GM12878 (cell line): ENCODE data around the gene KIFC3. TPM values are rescaled to one million over a fixed set of nuclear protein-coding genes. Genes with fewer than 3 reads are reported as not detected.

Experiments
- ATAC-seq: fragments of 200-7000 bp; cut with Tn5 transposase; 3 replicates; pipeline ENCODE4 v1.9.1; 2020; ENCODE audit warnings: mild to moderate bottlenecking, moderate library complexity
- BruUV-seq: library from RNA; stranded (reverse); fragments of 400-500 nt; replicated peaks from 2 replicates; lab custom pipeline; 2021; lab: Mats Ljungman, UMichigan
- CTCF ChIA-PET: fragments of 300-600 bp; sonication (Branson Sonifier 250); formaldehyde crosslinking; extraction: SDS; loops from one replicate; lab custom pipeline; 2021; ENCODE audit warnings: inconsistent platforms; lab: Yijun Ruan, JAX
- POLR2A ChIA-PET: fragments of 350-600 bp; formaldehyde crosslinking; extraction: SDS; loops from one replicate; lab custom pipeline; 2021; ENCODE audit warnings: inconsistent platforms; lab: Charles Lee
- RAD21 ChIA-PET: fragments of 300-600 bp; sonication (Branson Sonifier 250); formaldehyde crosslinking; loops from one replicate; lab custom pipeline; 2023; ENCODE audit warnings: antibody characterized with exemption; ENCODE audit not compliant: unreplicated experiment; lab: Charles Lee
- SMC1A ChIA-PET: fragments of 300-600 bp; sonication (Branson Sonifier 250); formaldehyde crosslinking; loops from one replicate; lab custom pipeline; 2023; ENCODE audit not compliant: unreplicated experiment, uncharacterized antibody; lab: Charles Lee
- DNase-seq: peaks from one replicate; pipeline ENCODE4 v3.0.0-alpha.2; 2011; ENCODE audit warnings: low read depth, low spot score
- FAIRE-seq: peaks from 3 replicates; lab custom pipeline; 2011; peaks lifted over from hg19 to GRCh38; lab: Jason Lieb, UNC
- H2AFZ ChIP-seq: 2 replicates; pipeline ENCODE4 v1.6.0; 2011; ENCODE audit warnings: low read depth, low read length, control low read depth; ENCODE audit not compliant: control insufficient read depth
- H3K27ac ChIP-seq: 2 replicates; pipeline ENCODE4 v1.5.1; 2011; ENCODE audit warnings: control low read depth; ENCODE audit not compliant: control insufficient read depth, insufficient read depth
- H3K27me3 ChIP-seq, 2 experiments: replicated peaks in 1 of 2; 2 replicates each; pipeline versions ENCODE4 v1.6.0 to v1.6.1; 2011; ENCODE audit warnings: low read length in 1 of 2; ENCODE audit not compliant: control insufficient read depth in 2 of 2, insufficient read depth in 2 of 2
- H3K36me3 ChIP-seq, 2 experiments: 2 replicates each; pipeline ENCODE4 v1.5.1; 2011; ENCODE audit warnings: low read length in 1 of 2; ENCODE audit not compliant: control insufficient read depth in 2 of 2, insufficient read depth in 2 of 2
- H3K4me1 ChIP-seq: 2 replicates; pipeline ENCODE4 v1.6.1; 2011; ENCODE audit warnings: mild to moderate bottlenecking, low read length, moderate library complexity, mixed read lengths; ENCODE audit not compliant: control insufficient read depth, insufficient read depth
- H3K4me2 ChIP-seq: 2 replicates; pipeline ENCODE4 v1.6.0; 2011; ENCODE audit warnings: control low read depth; ENCODE audit not compliant: control insufficient read depth, insufficient read depth
- H3K4me3 ChIP-seq: fragments of 200-600 bp; sonication (generic); 2 replicates; pipeline ENCODE4 v1.5.1; 2016
- H3K79me2 ChIP-seq: 2 replicates; pipeline ENCODE4 v1.6.0; 2011; ENCODE audit warnings: low read length; ENCODE audit not compliant: control insufficient read depth, insufficient read depth
- H3K9ac ChIP-seq: 2 replicates; pipeline ENCODE4 v1.8.0; 2011; ENCODE audit warnings: low read length, control low read depth, mixed read lengths; ENCODE audit not compliant: control insufficient read depth, insufficient read depth
- H3K9me3 ChIP-seq: replicated peaks from 3 replicates; pipeline ENCODE4 v1.5.1; 2011; ENCODE audit warnings: mild to moderate bottlenecking, low read length; ENCODE audit not compliant: control insufficient read depth, insufficient read depth
- H4K20me1 ChIP-seq: 2 replicates; pipeline ENCODE4 v1.6.0; 2011; ENCODE audit not compliant: control insufficient read depth, insufficient read depth
- ATF7 ChIP-seq: fragments of 450-650 bp; IDR thresholded peaks from 2 replicates; pipeline ENCODE4 v1.6.1; 2016; ENCODE audit warnings: low read depth, mild to moderate bottlenecking
- CTCF ChIP-seq, 3 experiments: IDR thresholded peaks in 2 of 3; conservative IDR thresholded peaks in 1 of 3; 2 replicates each; pipeline ENCODE4 v1.5.1; 2011; ENCODE audit warnings: low read depth in 3 of 3, low read length in 3 of 3, mild to moderate bottlenecking in 3 of 3, control low read depth in 2 of 3, moderate library complexity in 2 of 3, inconsistent platforms in 1 of 3, mixed read lengths in 1 of 3; ENCODE audit not compliant: control insufficient read depth in 2 of 3, insufficient read depth in 1 of 3; ENCODE audit errors: extremely low read depth in 1 of 3
- EED ChIP-seq: sonication (generic); IDR thresholded peaks from 2 replicates; pipeline ENCODE4 v1.6.1; 2016; ENCODE audit warnings: antibody characterized with exemption, low read depth
- FOS ChIP-seq: IDR thresholded peaks from 3 replicates; pipeline ENCODE4 v1.6.1; 2011; ENCODE audit warnings: borderline replicate concordance; ENCODE audit not compliant: insufficient read length; ENCODE audit errors: extremely low read depth
- FOXM1 ChIP-seq: IDR thresholded peaks from 2 replicates; pipeline ENCODE4 v1.6.1; 2012; ENCODE audit warnings: low read depth, mild to moderate bottlenecking, inconsistent platforms, low read length, moderate library complexity
- JUND ChIP-seq: IDR thresholded peaks from 2 replicates; pipeline ENCODE4 v1.6.1; 2012; ENCODE audit warnings: low read depth, mild to moderate bottlenecking, low read length, improper control_type of control experiment, moderate library complexity
- KAT2A ChIP-seq: conservative IDR thresholded peaks from 2 replicates; pipeline ENCODE4 v1.6.1; 2011; ENCODE audit warnings: low read depth, low read length; ENCODE audit not compliant: control insufficient read depth
- MTA2 ChIP-seq: fragments of 450-650 bp; IDR thresholded peaks from 2 replicates; pipeline ENCODE4 v1.6.1; 2016; ENCODE audit warnings: low read depth, mild to moderate bottlenecking, moderate library complexity
- NFYA ChIP-seq: IDR thresholded peaks from 2 replicates; pipeline ENCODE4 v1.6.1; 2011; ENCODE audit warnings: low read depth, mild to moderate bottlenecking, low read length, improper control_type of control experiment, borderline replicate concordance
- RAD21 ChIP-seq: IDR thresholded peaks from 2 replicates; pipeline ENCODE4 v1.6.1; 2011; ENCODE audit warnings: mild to moderate bottlenecking, low read depth, low read length, moderate library complexity; ENCODE audit not compliant: insufficient read depth
- RAD51 ChIP-seq: fragments of 450-650 bp; IDR thresholded peaks from 2 replicates; pipeline ENCODE4 v1.6.1; 2016; ENCODE audit warnings: moderate library complexity, mild to moderate bottlenecking, inconsistent platforms
- RELB ChIP-seq: fragments of 450-650 bp; IDR thresholded peaks from 2 replicates; pipeline ENCODE4 v1.6.1; 2017; ENCODE audit warnings: low read depth, mild to moderate bottlenecking, moderate library complexity
- ZNF217 ChIP-seq: fragments of 450-650 bp; IDR thresholded peaks from 2 replicates; pipeline ENCODE4 v1.6.1; 2017; ENCODE audit warnings: antibody characterized with exemption, mild to moderate bottlenecking
- ZNF622 ChIP-seq: fragments of 450-650 bp; IDR thresholded peaks from 2 replicates; pipeline ENCODE4 v1.6.1; 2017; ENCODE audit warnings: mild to moderate bottlenecking, inconsistent platforms
- ZZZ3 ChIP-seq: IDR thresholded peaks from 2 replicates; pipeline ENCODE4 v1.6.1; 2011; ENCODE audit warnings: low read depth; ENCODE audit not compliant: control insufficient read depth, insufficient read length
- WGBS: methylation state at CpG from one replicate; pipeline ENCODE4 v1.1.6; 2016; ENCODE audit warnings: low lambda C conversion rate; ENCODE audit not compliant: insufficient replicate concordance, insufficient coverage; ENCODE audit errors: missing lambda C conversion rate; 5-methylcytosine and 5-hydroxymethylcytosine counted together
- in situ Hi-C: fragments of 300-500 bp; cut with MboI; formaldehyde crosslinking; loops from 9 replicates; pipeline ENCODE4 v1.14.3; 2018; ENCODE audit warnings: mixed read lengths
- intact Hi-C: fragments of 100-400 bp; cut with micrococcal nuclease; formaldehyde crosslinking; loops from one replicate; pipeline ENCODE4 v1.14.2; 2022; ENCODE audit not compliant: unreplicated experiment
- polyA plus RNA-seq, 11 experiments: library from polyadenylated mRNA; depleted of rRNA in 4 of 11; unstranded in 6 of 11; stranded (reverse) in 5 of 11; fragments of >200 nt; fragmentation: Nextera tagmentation in 4 of 11; fragmentation: Illumina TruSeq in 1 of 11; extraction: Ambion mirVana in 4 of 11; extraction: Trizol in 1 of 11; gene quantifications; 1 replicate in 1 of 11; 2 replicates in 10 of 11; pipeline versions ENCODE4 v1.2.1 to v1.2.3, GENCODE V29; 2011 to 2016; ENCODE audit warnings: inconsistent platforms in 2 of 11, missing spikeins in 2 of 11, low read depth in 1 of 11
- total RNA-seq, 4 experiments: library from RNA; depleted of rRNA in 3 of 4; stranded (reverse); fragments of >200 nt in 3 of 4; fragmentation: Illumina TruSeq in 1 of 4; extraction: Trizol in 1 of 4; gene quantifications; 2 replicates each; pipeline versions ENCODE4 v1.2.1 to v1.2.3, GENCODE V29; 2013 to 2021
- TF ChIP-seq, protein P1 (sequence below): fragments of 450-650 bp; conservative IDR thresholded peaks from 2 replicates; pipeline ENCODE4 v1.6.1; 2017; ENCODE audit warnings: mild to moderate bottlenecking, moderate library complexity

Gene KIFC3
- total and polyA plus RNA-seq, 10 of the 15 experiments (the other 5 are each of a cell fraction or from before 2014, with no cell fraction given): 0.22 to 1.3 (median 0.26) TPM; not detected in 3

DNA sequence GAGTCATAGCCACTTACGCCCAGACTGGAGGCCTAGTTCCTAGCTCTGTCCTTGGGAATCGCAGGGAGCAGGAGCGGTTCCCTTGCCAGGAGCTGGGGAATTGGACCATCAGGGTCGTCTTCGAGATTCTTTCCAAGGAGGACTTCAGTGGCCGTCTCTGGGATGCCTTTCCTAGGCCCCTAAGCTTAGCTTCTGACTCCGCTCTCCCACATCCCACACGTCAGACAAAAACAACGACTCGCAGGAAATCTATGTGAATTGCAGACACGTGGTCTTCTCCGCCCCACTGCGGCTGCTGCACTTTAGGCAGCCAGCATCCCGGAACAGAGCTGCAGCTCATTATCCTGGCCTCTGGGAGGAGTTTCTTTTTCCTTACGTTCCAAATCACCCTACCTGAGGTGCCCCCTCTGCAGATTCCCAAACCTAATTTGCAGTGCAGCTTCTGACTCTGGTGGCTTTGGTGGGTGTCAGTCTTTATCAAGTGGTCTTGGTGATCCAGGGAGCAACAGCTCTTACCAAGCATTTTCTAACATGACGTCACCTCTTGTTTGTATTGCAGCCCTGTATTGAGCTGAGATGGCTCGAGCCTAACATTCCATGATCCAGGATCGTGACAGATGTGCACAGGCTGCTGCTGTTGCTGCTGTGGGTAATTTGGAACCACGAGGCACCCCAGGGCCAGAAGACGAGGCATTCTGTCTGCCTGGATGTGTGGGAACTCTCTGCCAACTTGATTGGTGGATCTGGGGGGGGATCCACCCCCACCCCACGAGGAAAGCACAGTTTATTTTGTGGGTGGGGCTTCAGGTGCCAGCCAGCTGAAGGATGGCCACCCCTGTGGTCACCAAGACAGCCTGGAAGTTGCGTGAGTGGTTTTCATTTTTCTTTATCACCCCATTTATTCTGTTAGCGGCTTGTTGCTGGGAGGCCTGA, 65.6 kb downstream of the KIFC3 start:
- no TSS peak for BruUV-seq
- Histone ChIP-seq H3K27ac (peak overlapping the region; percentile 64; the same call in 1 of the 2 replicates), H3K9ac (peak overlapping the region; percentile 66), H4K20me1 (no peaks in the 10 kb centered on the region), H2AFZ (peak overlapping the region; percentile 70), H3K4me1 (peaks cover 10% of the 10 kb centered on the region), H3K36me3 (no peaks in the 10 kb centered on the region), H3K79me2 (peaks cover 9% of the 10 kb centered on the region), H3K4me3 (peak overlapping the region; percentile 83), H3K9me3 (peaks cover 4% of the 10 kb centered on the region; the same call in 2 of the 3 replicates), H3K27me3 (no peaks in the 10 kb centered on the region), H3K4me2 (peak overlapping the region; percentile 88)
- intact Hi-C loops (loop anchor here (5.0 kb wide), 2 partner anchors 134 to 159 kb away; no protein-coding TSS in a partner anchor), in situ Hi-C loops (no loop called here)
- RAD21 ChIA-PET: interaction anchor here (1.0 to 2.9 kb wide), 5 partner anchors 88 to 320 kb away, joined by 3 to 18 read pairs (median 5); no protein-coding TSS in a partner anchor
- CTCF ChIA-PET: interaction anchor here (0.6 to 3.1 kb wide), 10 partner anchors 67 to 594 kb away, joined by 3 to 20 read pairs (median 5); no protein-coding TSS in a partner anchor
- FAIRE-seq: no peak
- WGBS: 31% methylated on average over 23 of the region's 23 CpGs
- POLR2A ChIA-PET: interaction anchor here (0.6 to 1.4 kb wide), 5 partner anchors 20 to 921 kb away, joined by 3 to 5 read pairs (median 4); partner anchors contain the start of genes CFAP20 and USB1
- DNase-seq: no peak
- ATAC-seq: no peak
- SMC1A ChIA-PET: interaction anchor here (0.6 to 3.1 kb wide), 12 partner anchors 9 to 394 kb away, joined by 3 to 12 read pairs (median 3); partner anchors contain the start of genes CIAPIN1, COQ9 and DRC7
- TF ChIP-seq ATF7 (peak; percentile 94), RELB (0 out of 2 replicates have a peak, but pooled peaks have one; percentile 13), EED (0 out of 2 replicates have a peak, but pooled peaks have one; percentile 23), FOS (no peak), CTCF (IDR thresholded peaks at IDR 0.05 in 2 of 3, conservative IDR thresholded peaks at IDR 0.05 in 1 of 3; ENCODE audit: control insufficient read depth in 2 of 3, extremely low read depth in 1 of 3, insufficient read depth in 1 of 3, low read depth in 3 of 3, low read length in 3 of 3) (peak in 2 of 3 experiments; percentile 10 to 38; a peak in 3 of 6 replicates), NFYA (no peak), MTA2 (no peak), ZNF217 (no peak), KAT2A (no peak), RAD21 (peak; percentile 34), ZZZ3 (no peak), JUND (no peak), ZNF622 (no peak), FOXM1 (no peak), RAD51 (0 out of 2 replicates have a peak, but pooled peaks have one; percentile 35)
- TF ChIP-seq, protein P1, sequence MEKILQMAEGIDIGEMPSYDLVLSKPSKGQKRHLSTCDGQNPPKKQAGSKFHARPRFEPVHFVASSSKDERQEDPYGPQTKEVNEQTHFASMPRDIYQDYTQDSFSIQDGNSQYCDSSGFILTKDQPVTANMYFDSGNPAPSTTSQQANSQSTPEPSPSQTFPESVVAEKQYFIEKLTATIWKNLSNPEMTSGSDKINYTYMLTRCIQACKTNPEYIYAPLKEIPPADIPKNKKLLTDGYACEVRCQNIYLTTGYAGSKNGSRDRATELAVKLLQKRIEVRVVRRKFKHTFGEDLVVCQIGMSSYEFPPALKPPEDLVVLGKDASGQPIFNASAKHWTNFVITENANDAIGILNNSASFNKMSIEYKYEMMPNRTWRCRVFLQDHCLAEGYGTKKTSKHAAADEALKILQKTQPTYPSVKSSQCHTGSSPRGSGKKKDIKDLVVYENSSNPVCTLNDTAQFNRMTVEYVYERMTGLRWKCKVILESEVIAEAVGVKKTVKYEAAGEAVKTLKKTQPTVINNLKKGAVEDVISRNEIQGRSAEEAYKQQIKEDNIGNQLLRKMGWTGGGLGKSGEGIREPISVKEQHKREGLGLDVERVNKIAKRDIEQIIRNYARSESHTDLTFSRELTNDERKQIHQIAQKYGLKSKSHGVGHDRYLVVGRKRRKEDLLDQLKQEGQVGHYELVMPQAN: no peak
